HepG2 (cell line): Measurements from ENCODE around the gene SOWAHA. TPM values are rescaled to one million over a fixed set of nuclear protein-coding genes. Genes with fewer than 3 reads are reported as not detected.

Experiments
- GLI4 ChIP-seq: sonication (generic); formaldehyde crosslinking; IDR thresholded peaks from 2 replicates; pipeline ENCODE4 v1.5.1; 2020; ENCODE audit warnings: missing genetic modification reagents, mild to moderate bottlenecking, moderate library complexity, borderline replicate concordance
- MTF1 ChIP-seq: sonication (generic); formaldehyde crosslinking; IDR thresholded peaks from 2 replicates; pipeline ENCODE4 v1.5.0; 2020; ENCODE audit warnings: missing genetic modification reagents
- SP2 ChIP-seq: sonication (generic); formaldehyde crosslinking; IDR thresholded peaks from 2 replicates; pipeline ENCODE4 v1.5.1; 2020; ENCODE audit warnings: mild to moderate bottlenecking, missing genetic modification reagents
- SRSF4 ChIP-seq: fragments of 200-400 bp; formaldehyde crosslinking; IDR thresholded peaks from one replicate; pipeline ENCODE4 v1.6.1; 2018; ENCODE audit warnings: mild to moderate bottlenecking, low read depth, low read length, moderate library complexity; ENCODE audit not compliant: poor library complexity, severe bottlenecking
- TCF7 ChIP-seq: sonication (generic); IDR thresholded peaks from 2 replicates; pipeline ENCODE4 v1.6.1; 2016; ENCODE audit warnings: antibody characterized with exemption, low read depth
- ZC3H13 ChIP-seq: sonication (generic); formaldehyde crosslinking; IDR thresholded peaks from 2 replicates; pipeline ENCODE4 v1.8.1; 2023; ENCODE audit warnings: mild to moderate bottlenecking, missing genetic modification reagents, moderate library complexity
- ZFX ChIP-seq: sonication (generic); formaldehyde crosslinking; IDR thresholded peaks from 2 replicates; pipeline ENCODE4 v1.4.0; 2020; ENCODE audit warnings: mild to moderate bottlenecking, low read depth, missing genetic modification reagents, moderate library complexity
- ZNF224 ChIP-seq: sonication (generic); formaldehyde crosslinking; IDR thresholded peaks from 2 replicates; pipeline ENCODE4 v1.5.0; 2020; ENCODE audit warnings: mild to moderate bottlenecking, missing genetic modification reagents
- ZNF256 ChIP-seq: sonication (generic); formaldehyde crosslinking; conservative IDR thresholded peaks from 2 replicates; pipeline ENCODE4 v1.4.0; 2020; ENCODE audit warnings: missing genetic modification reagents
- ZNF264 ChIP-seq: sonication (generic); formaldehyde crosslinking; IDR thresholded peaks from 2 replicates; pipeline ENCODE4 v1.4.0; 2020; ENCODE audit warnings: missing genetic modification reagents
- ZNF446 ChIP-seq: sonication (generic); formaldehyde crosslinking; IDR thresholded peaks from 2 replicates; pipeline ENCODE4 v1.5.0; 2020; ENCODE audit warnings: mild to moderate bottlenecking, missing genetic modification reagents
- ZNF549 ChIP-seq: sonication (generic); formaldehyde crosslinking; IDR thresholded peaks from 2 replicates; pipeline ENCODE4 v1.5.0; 2020; ENCODE audit warnings: missing genetic modification reagents
- ZNF569 ChIP-seq: sonication (generic); formaldehyde crosslinking; IDR thresholded peaks from 2 replicates; pipeline ENCODE4 v1.5.0; 2020; ENCODE audit warnings: mild to moderate bottlenecking, missing genetic modification reagents, moderate library complexity, borderline replicate concordance
- ZNF572 ChIP-seq: sonication (generic); formaldehyde crosslinking; IDR thresholded peaks from 2 replicates; pipeline ENCODE4 v1.5.1; 2020; ENCODE audit warnings: mild to moderate bottlenecking, missing genetic modification reagents
- ZNF615 ChIP-seq: sonication (generic); formaldehyde crosslinking; IDR thresholded peaks from 2 replicates; pipeline ENCODE4 v1.5.0; 2020; ENCODE audit warnings: mild to moderate bottlenecking, missing genetic modification reagents, borderline replicate concordance
- ZNF777 ChIP-seq: sonication (generic); formaldehyde crosslinking; IDR thresholded peaks from 2 replicates; pipeline ENCODE4 v1.4.0; 2020; ENCODE audit warnings: missing genetic modification reagents
- polyA plus RNA-seq, 8 experiments: library from polyadenylated mRNA; depleted of rRNA in 3 of 8; stranded (reverse) in 7 of 8; unstranded in 1 of 8; fragments of >200 nt; fragmentation: Illumina TruSeq in 4 of 8; extraction: Trizol in 4 of 8; gene quantifications; 2 replicates each; pipeline versions ENCODE4 v1.2.1 to v1.2.3, GENCODE V29; 2011 to 2016; ENCODE audit warnings: low read depth in 4 of 8, missing spikeins in 1 of 8, mixed read lengths in 1 of 8; ENCODE audit not compliant: insufficient read depth in 1 of 8
- total RNA-seq, 5 experiments: library from RNA; depleted of rRNA; stranded (reverse); fragments of >200 nt; fragmentation: Illumina TruSeq; extraction: Trizol; gene quantifications; 2 replicates each; pipeline ENCODE4 v1.2.3, GENCODE V29; 2016; ENCODE audit warnings: low read depth in 1 of 5
- TF ChIP-seq, protein P1 (sequence below): sonication (generic); formaldehyde crosslinking; IDR thresholded peaks from 2 replicates; pipeline ENCODE4 v1.4.0; 2020; ENCODE audit warnings: missing genetic modification reagents
- TF ChIP-seq, protein P2 (sequence below): sonication (generic); formaldehyde crosslinking; IDR thresholded peaks from 2 replicates; pipeline ENCODE4 v1.8.0; 2022; ENCODE audit warnings: mild to moderate bottlenecking, missing genetic modification reagents, borderline replicate concordance
- TF ChIP-seq, protein P3 (sequence below): sonication (generic); formaldehyde crosslinking; IDR thresholded peaks from 2 replicates; pipeline ENCODE4 v1.5.0; 2020; ENCODE audit warnings: mild to moderate bottlenecking, missing genetic modification reagents
- TF ChIP-seq, protein P4 (sequence below): sonication (generic); formaldehyde crosslinking; IDR thresholded peaks from 2 replicates; pipeline ENCODE4 v1.9.0; 2022; ENCODE audit warnings: missing genetic modification reagents, mild to moderate bottlenecking, borderline replicate concordance
- TF ChIP-seq, protein P5 (sequence below): sonication (generic); formaldehyde crosslinking; IDR thresholded peaks from 2 replicates; pipeline ENCODE4 v1.5.1; 2020; ENCODE audit warnings: missing genetic modification reagents, mild to moderate bottlenecking, borderline replicate concordance

Gene SOWAHA
- total and polyA plus RNA-seq, 2 of the 13 experiments (the other 11 are each of a cell fraction or from before 2014, with no cell fraction given) = 0.95 to 1.9 TPM

DNA sequence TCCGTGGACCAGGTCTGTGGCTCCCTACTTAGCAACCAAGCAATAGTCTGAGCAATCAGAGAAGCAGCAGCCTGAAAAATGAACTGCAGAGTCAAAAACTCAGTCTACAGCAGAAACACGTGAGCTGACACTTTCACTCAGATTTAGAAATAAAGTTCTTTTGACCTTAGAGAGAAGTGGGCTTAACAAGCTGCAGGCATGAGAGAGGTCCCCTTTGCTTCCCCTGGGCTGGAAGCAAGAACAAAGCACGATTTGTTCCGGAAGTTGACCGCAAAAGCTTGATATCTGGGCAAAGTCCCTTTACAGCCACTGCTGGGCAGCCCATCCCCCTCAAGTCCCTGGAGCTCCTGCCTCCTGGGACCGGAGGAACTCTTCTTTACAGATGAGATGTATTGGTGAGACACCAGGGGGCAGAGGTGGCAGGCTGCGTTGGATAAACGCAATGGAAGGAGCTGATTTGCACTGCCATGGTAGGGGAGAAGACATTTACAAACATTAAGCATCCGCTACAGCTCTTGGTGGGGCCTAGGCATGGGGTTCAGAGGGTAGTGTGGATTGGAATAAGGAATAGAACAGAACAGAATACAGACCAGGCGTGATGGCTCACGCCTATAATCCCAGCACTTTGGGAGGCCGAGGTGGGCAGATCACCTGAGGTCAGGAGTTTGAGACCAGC, 5.8 kb upstream of the SOWAHA start (continued):
- TF ChIP-seq, protein P1, sequence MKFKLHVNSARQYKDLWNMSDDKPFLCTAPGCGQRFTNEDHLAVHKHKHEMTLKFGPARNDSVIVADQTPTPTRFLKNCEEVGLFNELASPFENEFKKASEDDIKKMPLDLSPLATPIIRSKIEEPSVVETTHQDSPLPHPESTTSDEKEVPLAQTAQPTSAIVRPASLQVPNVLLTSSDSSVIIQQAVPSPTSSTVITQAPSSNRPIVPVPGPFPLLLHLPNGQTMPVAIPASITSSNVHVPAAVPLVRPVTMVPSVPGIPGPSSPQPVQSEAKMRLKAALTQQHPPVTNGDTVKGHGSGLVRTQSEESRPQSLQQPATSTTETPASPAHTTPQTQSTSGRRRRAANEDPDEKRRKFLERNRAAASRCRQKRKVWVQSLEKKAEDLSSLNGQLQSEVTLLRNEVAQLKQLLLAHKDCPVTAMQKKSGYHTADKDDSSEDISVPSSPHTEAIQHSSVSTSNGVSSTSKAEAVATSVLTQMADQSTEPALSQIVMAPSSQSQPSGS = peak; percentile 67
- TF ChIP-seq SRSF4 (no peak), ZNF615 (CRISPR knock-in tag) (no peak), ZNF264 (CRISPR knock-in tag) (no peak), ZNF549 (0 out of 2 replicates have a peak, but pooled peaks have one; percentile 56), ZNF256 (CRISPR knock-in tag) (no peak; the same call in 1 of the 2 replicates), ZNF572 (CRISPR knock-in tag) (peak; percentile 81; the same call in 1 of the 2 replicates), ZNF446 (CRISPR knock-in tag) (no peak), ZNF569 (CRISPR knock-in tag) (no peak), ZNF777 (no peak), ZNF224 (CRISPR knock-in tag) (0 out of 2 replicates have a peak, but pooled peaks have one; percentile 64), ZFX (peak; percentile 74; the same call in 1 of the 2 replicates), ZC3H13 (CRISPR knock-in tag) (peak; percentile 54; the same call in 1 of the 2 replicates), GLI4 (CRISPR knock-in tag) (peak; percentile 82; the same call in 1 of the 2 replicates), MTF1 (CRISPR knock-in tag) (no peak), SP2 (CRISPR knock-in tag) (no peak), TCF7 (peak; percentile 59)
- TF ChIP-seq, protein P2, sequence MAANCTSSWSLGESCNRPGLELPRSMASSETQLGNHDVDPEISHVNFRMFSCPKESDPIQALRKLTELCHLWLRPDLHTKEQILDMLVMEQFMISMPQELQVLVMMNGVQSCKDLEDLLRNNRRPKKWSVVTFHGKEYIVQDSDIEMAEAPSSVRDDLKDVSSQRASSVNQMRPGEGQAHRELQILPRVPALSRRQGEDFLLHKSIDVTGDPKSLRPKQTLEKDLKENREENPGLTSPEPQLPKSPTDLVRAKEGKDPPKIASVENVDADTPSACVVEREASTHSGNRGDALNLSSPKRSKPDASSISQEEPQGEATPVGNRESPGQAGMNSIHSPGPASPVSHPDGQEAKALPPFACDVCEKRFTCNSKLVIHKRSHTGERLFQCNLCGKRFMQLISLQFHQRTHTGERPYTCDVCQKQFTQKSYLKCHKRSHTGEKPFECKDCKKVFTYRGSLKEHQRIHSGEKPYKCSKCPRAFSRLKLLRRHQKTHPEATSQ = no peak; the same call in 1 of the 2 replicates
- TF ChIP-seq, protein P3, sequence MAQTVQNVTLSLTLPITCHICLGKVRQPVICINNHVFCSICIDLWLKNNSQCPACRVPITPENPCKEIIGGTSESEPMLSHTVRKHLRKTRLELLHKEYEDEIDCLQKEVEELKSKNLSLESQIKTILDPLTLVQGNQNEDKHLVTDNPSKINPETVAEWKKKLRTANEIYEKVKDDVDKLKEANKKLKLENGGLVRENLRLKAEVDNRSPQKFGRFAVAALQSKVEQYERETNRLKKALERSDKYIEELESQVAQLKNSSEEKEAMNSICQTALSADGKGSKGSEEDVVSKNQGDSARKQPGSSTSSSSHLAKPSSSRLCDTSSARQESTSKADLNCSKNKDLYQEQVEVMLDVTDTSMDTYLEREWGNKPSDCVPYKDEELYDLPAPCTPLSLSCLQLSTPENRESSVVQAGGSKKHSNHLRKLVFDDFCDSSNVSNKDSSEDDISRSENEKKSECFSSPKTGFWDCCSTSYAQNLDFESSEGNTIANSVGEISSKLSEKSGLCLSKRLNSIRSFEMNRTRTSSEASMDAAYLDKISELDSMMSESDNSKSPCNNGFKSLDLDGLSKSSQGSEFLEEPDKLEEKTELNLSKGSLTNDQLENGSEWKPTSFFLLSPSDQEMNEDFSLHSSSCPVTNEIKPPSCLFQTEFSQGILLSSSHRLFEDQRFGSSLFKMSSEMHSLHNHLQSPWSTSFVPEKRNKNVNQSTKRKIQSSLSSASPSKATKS = no peak
- TF ChIP-seq, protein P4, sequence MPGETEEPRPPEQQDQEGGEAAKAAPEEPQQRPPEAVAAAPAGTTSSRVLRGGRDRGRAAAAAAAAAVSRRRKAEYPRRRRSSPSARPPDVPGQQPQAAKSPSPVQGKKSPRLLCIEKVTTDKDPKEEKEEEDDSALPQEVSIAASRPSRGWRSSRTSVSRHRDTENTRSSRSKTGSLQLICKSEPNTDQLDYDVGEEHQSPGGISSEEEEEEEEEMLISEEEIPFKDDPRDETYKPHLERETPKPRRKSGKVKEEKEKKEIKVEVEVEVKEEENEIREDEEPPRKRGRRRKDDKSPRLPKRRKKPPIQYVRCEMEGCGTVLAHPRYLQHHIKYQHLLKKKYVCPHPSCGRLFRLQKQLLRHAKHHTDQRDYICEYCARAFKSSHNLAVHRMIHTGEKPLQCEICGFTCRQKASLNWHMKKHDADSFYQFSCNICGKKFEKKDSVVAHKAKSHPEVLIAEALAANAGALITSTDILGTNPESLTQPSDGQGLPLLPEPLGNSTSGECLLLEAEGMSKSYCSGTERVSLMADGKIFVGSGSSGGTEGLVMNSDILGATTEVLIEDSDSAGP = peak; percentile 79
- TF ChIP-seq, protein P5, sequence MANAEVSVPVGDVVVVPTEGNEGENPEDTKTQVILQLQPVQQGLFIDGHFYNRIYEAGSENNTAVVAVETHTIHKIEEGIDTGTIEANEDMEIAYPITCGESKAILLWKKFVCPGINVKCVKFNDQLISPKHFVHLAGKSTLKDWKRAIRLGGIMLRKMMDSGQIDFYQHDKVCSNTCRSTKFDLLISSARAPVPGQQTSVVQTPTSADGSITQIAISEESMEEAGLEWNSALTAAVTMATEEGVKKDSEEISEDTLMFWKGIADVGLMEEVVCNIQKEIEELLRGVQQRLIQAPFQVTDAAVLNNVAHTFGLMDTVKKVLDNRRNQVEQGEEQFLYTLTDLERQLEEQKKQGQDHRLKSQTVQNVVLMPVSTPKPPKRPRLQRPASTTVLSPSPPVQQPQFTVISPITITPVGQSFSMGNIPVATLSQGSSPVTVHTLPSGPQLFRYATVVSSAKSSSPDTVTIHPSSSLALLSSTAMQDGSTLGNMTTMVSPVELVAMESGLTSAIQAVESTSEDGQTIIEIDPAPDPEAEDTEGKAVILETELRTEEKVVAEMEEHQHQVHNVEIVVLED (CRISPR knock-in tag) = peak; percentile 38; the same call in 1 of the 2 replicates
